ENCODE measurements around the gene RGL1.

RGL1 gene

GRCh38 chr1:183957216-183957830, 152.4 kb downstream of the RGL1 start:
- WGBS: 97% methylated on average over 4 of the region's 4 CpGs
- no peak overlapping the region for H3K4me3 ChIP-seq (ENCODE audit: low read length)
- peaks cover 2% of the 10 kb centered on the region; the same call in 1 of the 2 replicates for H3K27me3 ChIP-seq (ENCODE audit: insufficient read depth, low read length)
- no peak overlapping the region for H3K27ac ChIP-seq (ENCODE audit: low read depth, low read length)
- no peaks in the 10 kb centered on the region for H3K9me3 ChIP-seq (ENCODE audit: insufficient read depth, low read depth, low read length)
- no peak overlapping the region for H3K9ac ChIP-seq (ENCODE audit: low read depth, low read length)
- no peaks in the 10 kb centered on the region for H3K4me1 ChIP-seq (ENCODE audit: insufficient read depth, low read length)
- H3K36me3 ChIP-seq (ENCODE audit: insufficient read depth, low read length): no peaks in the 10 kb centered on the region

- Histone ChIP-seq H3K4me3 (ENCODE audit: low read length) (no peak overlapping the region), H3K9ac (ENCODE audit: low read depth, low read length) (no peak overlapping the region), H3K27me3 (ENCODE audit: insufficient read depth, low read length) (peaks cover 2% of the 10 kb centered on the region; the same call in 1 of the 2 replicates), H3K9me3 (ENCODE audit: insufficient read depth, low read depth, low read length) (no peaks in the 10 kb centered on the region), H3K36me3 (ENCODE audit: insufficient read depth, low read length) (no peaks in the 10 kb centered on the region), H3K4me1 (ENCODE audit: insufficient read depth, low read length) (no peaks in the 10 kb centered on the region), H3K27ac (ENCODE audit: low read depth, low read length) (no peak overlapping the region)
- WGBS: 89% methylated on average over 1 of the region's 1 CpG
Measured at GRCh38 chr1:183958958-183959357, 154.0 kb downstream of the RGL1 start.

GRCh38 chr1:183961132-183961531, 156.2 kb downstream of the RGL1 start:
- Histone ChIP-seq H3K27me3 (ENCODE audit: insufficient read depth, low read length) (peaks cover 2% of the 10 kb centered on the region; the same call in 1 of the 2 replicates), H3K9me3 (ENCODE audit: insufficient read depth, low read depth, low read length) (no peaks in the 10 kb centered on the region), H3K9ac (ENCODE audit: low read depth, low read length) (no peak overlapping the region), H3K4me1 (ENCODE audit: insufficient read depth, low read length) (no peaks in the 10 kb centered on the region), H3K36me3 (ENCODE audit: insufficient read depth, low read length) (no peaks in the 10 kb centered on the region), H3K4me3 (ENCODE audit: low read length) (no peak overlapping the region), H3K27ac (ENCODE audit: low read depth, low read length) (no peak overlapping the region)
- WGBS: 97% methylated on average over 4 of the region's 5 CpGs

- H3K9ac ChIP-seq (ENCODE audit: low read depth, low read length): no peak overlapping the region
- H3K27me3 ChIP-seq (ENCODE audit: insufficient read depth, low read length): peaks cover 2% of the 10 kb centered on the region; the same call in 1 of the 2 replicates
- H3K4me1 ChIP-seq (ENCODE audit: insufficient read depth, low read length): no peaks in the 10 kb centered on the region
- no peaks in the 10 kb centered on the region for H3K9me3 ChIP-seq (ENCODE audit: insufficient read depth, low read depth, low read length)
- WGBS: 98% methylated on average over 3 of the region's 3 CpGs
- H3K4me3 ChIP-seq (ENCODE audit: low read length): no peak overlapping the region
- H3K27ac ChIP-seq (ENCODE audit: low read depth, low read length): no peak overlapping the region
- no peaks in the 10 kb centered on the region for H3K36me3 ChIP-seq (ENCODE audit: insufficient read depth, low read length)
Measured at GRCh38 chr1:183962903-183963302, 158.0 kb downstream of the RGL1 start.

- Histone ChIP-seq H3K4me3 (ENCODE audit: low read length) (no peak overlapping the region), H3K27ac (ENCODE audit: low read depth, low read length) (no peak overlapping the region), H3K9ac (ENCODE audit: low read depth, low read length) (no peak overlapping the region), H3K36me3 (ENCODE audit: insufficient read depth, low read length) (no peaks in the 10 kb centered on the region), H3K4me1 (ENCODE audit: insufficient read depth, low read length) (no peaks in the 10 kb centered on the region), H3K27me3 (ENCODE audit: insufficient read depth, low read length) (no peaks in the 10 kb centered on the region), H3K9me3 (ENCODE audit: insufficient read depth, low read depth, low read length) (no peaks in the 10 kb centered on the region)
- 100% methylated on average over 1 of the region's 1 CpG for WGBS
Measured at GRCh38 chr1:183965726-183966125, 160.8 kb downstream of the RGL1 start.

GRCh38 chr1:183966487-183966886, 161.6 kb downstream of the RGL1 start:
- Histone ChIP-seq H3K9ac (ENCODE audit: low read depth, low read length) (no peak overlapping the region), H3K27ac (ENCODE audit: low read depth, low read length) (no peak overlapping the region), H3K27me3 (ENCODE audit: insufficient read depth, low read length) (no peaks in the 10 kb centered on the region), H3K4me3 (ENCODE audit: low read length) (no peak overlapping the region), H3K9me3 (ENCODE audit: insufficient read depth, low read depth, low read length) (no peaks in the 10 kb centered on the region), H3K4me1 (ENCODE audit: insufficient read depth, low read length) (no peaks in the 10 kb centered on the region), H3K36me3 (ENCODE audit: insufficient read depth, low read length) (no peaks in the 10 kb centered on the region)
- 93% methylated on average over 3 of the region's 3 CpGs for WGBS

GRCh38 chr1:183967914-183968313, 163.0 kb downstream of the RGL1 start:
- Histone ChIP-seq H3K9me3 (ENCODE audit: insufficient read depth, low read depth, low read length) (no peaks in the 10 kb centered on the region), H3K27me3 (ENCODE audit: insufficient read depth, low read length) (no peaks in the 10 kb centered on the region), H3K4me1 (ENCODE audit: insufficient read depth, low read length) (no peaks in the 10 kb centered on the region), H3K27ac (ENCODE audit: low read depth, low read length) (no peak overlapping the region), H3K9ac (ENCODE audit: low read depth, low read length) (no peak overlapping the region), H3K4me3 (ENCODE audit: low read length) (no peak overlapping the region), H3K36me3 (ENCODE audit: insufficient read depth, low read length) (no peaks in the 10 kb centered on the region)
- 88% methylated on average over 2 of the region's 2 CpGs for WGBS

- Histone ChIP-seq H3K36me3 (ENCODE audit: insufficient read depth, low read length) (no peaks in the 10 kb centered on the region), H3K9ac (ENCODE audit: low read depth, low read length) (no peak overlapping the region), H3K4me3 (ENCODE audit: low read length) (no peak overlapping the region), H3K27me3 (ENCODE audit: insufficient read depth, low read length) (no peaks in the 10 kb centered on the region), H3K27ac (ENCODE audit: low read depth, low read length) (no peak overlapping the region), H3K4me1 (ENCODE audit: insufficient read depth, low read length) (no peaks in the 10 kb centered on the region), H3K9me3 (ENCODE audit: insufficient read depth, low read depth, low read length) (no peaks in the 10 kb centered on the region)
- 88% methylated on average over 5 of the region's 5 CpGs for WGBS
Measured at GRCh38 chr1:183968386-183968785, 163.5 kb downstream of the RGL1 start.

- Histone ChIP-seq H3K36me3 (ENCODE audit: insufficient read depth, low read length) (no peaks in the 10 kb centered on the region), H3K27me3 (ENCODE audit: insufficient read depth, low read length) (no peaks in the 10 kb centered on the region), H3K4me1 (ENCODE audit: insufficient read depth, low read length) (no peaks in the 10 kb centered on the region), H3K9me3 (ENCODE audit: insufficient read depth, low read depth, low read length) (no peaks in the 10 kb centered on the region), H3K9ac (ENCODE audit: low read depth, low read length) (no peak overlapping the region), H3K27ac (ENCODE audit: low read depth, low read length) (no peak overlapping the region), H3K4me3 (ENCODE audit: low read length) (no peak overlapping the region)
- 89% methylated on average over 4 of the region's 4 CpGs for WGBS
Measured at GRCh38 chr1:183970516-183971300, 165.8 kb downstream of the RGL1 start.

- Histone ChIP-seq H3K4me1 (ENCODE audit: insufficient read depth, low read length) (no peaks in the 10 kb centered on the region; the same call in 1 of the 2 replicates), H3K27me3 (ENCODE audit: insufficient read depth, low read length) (no peaks in the 10 kb centered on the region), H3K4me3 (ENCODE audit: low read length) (no peak overlapping the region), H3K9me3 (ENCODE audit: insufficient read depth, low read depth, low read length) (no peaks in the 10 kb centered on the region), H3K9ac (ENCODE audit: low read depth, low read length) (no peak overlapping the region), H3K27ac (ENCODE audit: low read depth, low read length) (no peak overlapping the region), H3K36me3 (ENCODE audit: insufficient read depth, low read length) (no peaks in the 10 kb centered on the region)
- 86% methylated on average over 3 of the region's 3 CpGs for WGBS
Measured at GRCh38 chr1:183975651-183976050, 170.7 kb downstream of the RGL1 start.

GRCh38 chr1:183977717-183978116, 172.8 kb downstream of the RGL1 start:
- Histone ChIP-seq H3K9me3 (ENCODE audit: insufficient read depth, low read depth, low read length) (no peaks in the 10 kb centered on the region), H3K27ac (ENCODE audit: low read depth, low read length) (no peak overlapping the region), H3K36me3 (ENCODE audit: insufficient read depth, low read length) (no peaks in the 10 kb centered on the region), H3K4me3 (ENCODE audit: low read length) (no peak overlapping the region), H3K4me1 (ENCODE audit: insufficient read depth, low read length) (no peaks in the 10 kb centered on the region; the same call in 1 of the 2 replicates), H3K27me3 (ENCODE audit: insufficient read depth, low read length) (no peaks in the 10 kb centered on the region), H3K9ac (ENCODE audit: low read depth, low read length) (no peak overlapping the region)
- WGBS: 91% methylated on average over 2 of the region's 2 CpGs
